Activated CD8-positive, alpha-beta T cell treated with anti-CD3 and anti-CD28 coated beads, Interleukin-2, amount 10 ng/mL, durations not matched to agents 7 days and 5 days (primary cell): ENCODE measurements around the gene MARCHF2. TPM values are rescaled to one million over a fixed set of nuclear protein-coding genes. Genes with fewer than 3 reads are reported as not detected.
A peak's percentile ranks its signal among the peaks of the same experiment; 100 is the strongest.

Experiments
- ATAC-seq: fragments of 150-1000 bp; cut with Tn5 transposase; one replicate; pipeline ENCODE4 v1.10.0; 2021; ENCODE audit warnings: moderate library complexity
- CTCF ChIA-PET: fragments of 350-600 bp; sonication (Branson Sonifier 250); formaldehyde crosslinking; loops from one replicate; lab custom pipeline; 2021; ENCODE audit warnings: antibody characterized with exemption; lab: Charles Lee
- POLR2A ChIA-PET: fragments of 350-600 bp; sonication (Branson Sonifier 250); formaldehyde crosslinking; loops from one replicate; lab custom pipeline; 2021; ENCODE audit warnings: antibody characterized with exemption; lab: Charles Lee
- DNase-seq: peaks from one replicate; pipeline ENCODE4 v3.0.0-alpha.2; 2020
- H3K27ac Mint-ChIP-seq: one replicate; pipeline ENCODE4 v1.8.0; 2021; ENCODE audit warnings: mild to moderate bottlenecking, mixed read lengths
- H3K27me3 Mint-ChIP-seq: one replicate; pipeline ENCODE4 v1.8.0; 2021; ENCODE audit warnings: low read depth, mixed read lengths
- H3K36me3 Mint-ChIP-seq: one replicate; pipeline ENCODE4 v1.8.0; 2021; ENCODE audit warnings: low read depth, mixed read lengths
- H3K4me1 Mint-ChIP-seq: one replicate; pipeline ENCODE4 v1.8.0; 2021; ENCODE audit warnings: low read depth, mixed read lengths
- H3K4me3 Mint-ChIP-seq: one replicate; pipeline ENCODE4 v1.8.0; 2021; ENCODE audit warnings: mild to moderate bottlenecking, mixed read lengths
- H3K9me3 Mint-ChIP-seq: one replicate; pipeline ENCODE4 v1.8.0; 2022; ENCODE audit warnings: mixed read lengths; ENCODE audit not compliant: insufficient read depth
- microRNA-seq: library from miRNA; unstranded; fragments of <30 nt; microRNA quantifications from one replicate; pipeline ENCODE4 v1.2.0, GENCODE V29; 2022
- total RNA-seq, 2 experiments: library from RNA; stranded (reverse); gene quantifications; one replicate each; pipeline ENCODE4 v1.2.3, GENCODE V29; 2021

Gene MARCHF2
- total RNA-seq, 2 experiments from 2014 or later, result 26.8 to 28.1 TPM

DNA sequence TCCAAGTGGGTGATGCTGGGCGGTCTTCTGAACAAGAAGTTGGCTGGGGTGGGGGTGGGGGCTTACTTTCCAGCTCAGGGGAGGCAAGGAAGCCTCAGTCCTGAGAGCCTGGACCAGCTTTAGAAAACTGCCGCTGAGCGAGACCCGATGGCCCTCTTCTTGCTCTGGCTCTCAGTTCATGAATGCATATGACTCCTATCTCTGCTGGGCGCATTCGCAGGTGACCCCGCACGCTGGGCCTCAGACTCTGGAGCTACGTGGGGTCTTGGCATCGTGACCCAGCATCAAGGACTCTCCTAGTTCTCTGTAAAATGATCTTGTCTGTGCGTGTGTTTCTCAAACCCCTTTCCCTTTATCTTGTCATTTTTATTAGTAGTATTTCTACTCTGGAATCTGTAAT is 69.6 kb downstream of the MARCHF2 start:
- H3K9me3 Mint-ChIP-seq, result no peaks in the 10 kb centered on the region
- ChIA-PET CTCF (interaction anchor here (1.1 to 6.1 kb wide), 2 partner anchors 97 to 128 kb away, joined by 3 to 41 read pairs; no protein-coding TSS in a partner anchor), POLR2A (interaction anchor here (0.7 kb wide), 1 partner anchor 147 kb away, joined by 3 read pairs; no protein-coding TSS in a partner anchor)
- no peak overlapping the region for H3K27ac Mint-ChIP-seq
- H3K4me3 Mint-ChIP-seq, result no peak overlapping the region
- H3K27me3 Mint-ChIP-seq, result no peaks in the 10 kb centered on the region
- no peak for ATAC-seq
- H3K4me1 Mint-ChIP-seq, result peaks cover 67% of the 10 kb centered on the region
- peaks cover 84% of the 10 kb centered on the region for H3K36me3 Mint-ChIP-seq
- no peak for DNase-seq

DNA sequence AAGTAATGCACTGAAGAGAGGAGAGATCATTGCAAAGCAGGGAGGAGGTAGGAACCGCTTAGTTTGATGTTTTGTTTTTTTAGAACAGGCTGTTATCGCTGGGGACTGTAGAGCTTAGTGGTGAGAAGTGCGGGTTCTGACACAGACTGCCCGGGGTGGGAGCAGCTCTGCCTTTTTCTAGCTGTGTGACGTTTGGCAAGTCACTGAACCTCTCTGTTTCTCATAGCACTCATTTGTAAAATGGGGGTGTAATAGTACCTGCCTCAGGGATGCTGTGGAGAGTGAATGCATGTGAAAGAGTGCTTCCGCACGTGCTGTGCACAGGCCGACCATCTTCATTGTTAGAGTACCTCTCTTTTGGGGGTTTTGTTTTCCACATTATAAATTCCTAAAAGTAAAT is 70.1 kb downstream of the MARCHF2 start:
- Mint-ChIP-seq H3K36me3 (peaks cover 84% of the 10 kb centered on the region), H3K27me3 (no peaks in the 10 kb centered on the region), H3K4me3 (no peak overlapping the region), H3K4me1 (peaks cover 67% of the 10 kb centered on the region), H3K9me3 (no peaks in the 10 kb centered on the region), H3K27ac (peak overlapping the region; percentile 55)
- POLR2A ChIA-PET, result no interaction called here
- ATAC-seq (no peak), DNase-seq (no peak)
- CTCF ChIA-PET, result interaction anchor here (1.1 kb wide), 1 partner anchor 129 kb away, joined by 3 read pairs; no protein-coding TSS in a partner anchor

GRCh38 chr19:8484331-8484894 is 71.3 kb downstream of the MARCHF2 start:
- Mint-ChIP-seq H3K9me3 (no peaks in the 10 kb centered on the region), H3K36me3 (peaks cover 84% of the 10 kb centered on the region), H3K27me3 (no peaks in the 10 kb centered on the region), H3K4me3 (no peak overlapping the region), H3K27ac (peak overlapping the region; percentile 15), H3K4me1 (peaks cover 66% of the 10 kb centered on the region)
- POLR2A ChIA-PET, result no interaction called here
- no peak for DNase-seq
- no peak for ATAC-seq
- CTCF ChIA-PET, result no interaction called here

DNA sequence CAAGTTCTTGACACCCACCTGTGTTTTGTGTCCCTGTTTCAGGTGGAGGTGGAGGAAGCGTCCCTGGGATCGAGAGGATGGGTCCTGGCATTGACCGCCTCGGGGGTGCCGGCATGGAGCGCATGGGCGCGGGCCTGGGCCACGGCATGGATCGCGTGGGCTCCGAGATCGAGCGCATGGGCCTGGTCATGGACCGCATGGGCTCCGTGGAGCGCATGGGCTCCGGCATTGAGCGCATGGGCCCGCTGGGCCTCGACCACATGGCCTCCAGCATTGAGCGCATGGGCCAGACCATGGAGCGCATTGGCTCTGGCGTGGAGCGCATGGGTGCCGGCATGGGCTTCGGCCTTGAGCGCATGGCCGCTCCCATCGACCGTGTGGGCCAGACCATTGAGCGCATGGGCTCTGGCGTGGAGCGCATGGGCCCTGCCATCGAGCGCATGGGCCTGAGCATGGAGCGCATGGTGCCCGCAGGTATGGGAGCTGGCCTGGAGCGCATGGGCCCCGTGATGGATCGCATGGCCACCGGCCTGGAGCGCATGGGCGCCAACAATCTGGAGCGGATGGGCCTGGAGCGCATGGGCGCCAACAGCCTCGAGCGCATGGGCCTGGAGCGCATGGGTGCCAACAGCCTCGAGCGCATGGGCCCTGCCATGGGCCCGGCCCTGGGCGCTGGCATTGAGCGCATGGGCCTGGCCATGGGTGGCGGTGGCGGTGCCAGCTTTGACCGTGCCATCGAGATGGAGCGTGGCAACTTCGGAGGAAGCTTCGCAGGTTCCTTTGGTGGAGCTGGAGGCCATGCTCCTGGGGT is 72.7 kb downstream of the MARCHF2 start:
- POLR2A ChIA-PET, result interaction anchor here (1.2 to 3.4 kb wide), 3 partner anchors 14 to 91 kb away, joined by 3 to 29 read pairs (median 3); partner anchors contain the start of genes MYO1F and ZNF414

DNA sequence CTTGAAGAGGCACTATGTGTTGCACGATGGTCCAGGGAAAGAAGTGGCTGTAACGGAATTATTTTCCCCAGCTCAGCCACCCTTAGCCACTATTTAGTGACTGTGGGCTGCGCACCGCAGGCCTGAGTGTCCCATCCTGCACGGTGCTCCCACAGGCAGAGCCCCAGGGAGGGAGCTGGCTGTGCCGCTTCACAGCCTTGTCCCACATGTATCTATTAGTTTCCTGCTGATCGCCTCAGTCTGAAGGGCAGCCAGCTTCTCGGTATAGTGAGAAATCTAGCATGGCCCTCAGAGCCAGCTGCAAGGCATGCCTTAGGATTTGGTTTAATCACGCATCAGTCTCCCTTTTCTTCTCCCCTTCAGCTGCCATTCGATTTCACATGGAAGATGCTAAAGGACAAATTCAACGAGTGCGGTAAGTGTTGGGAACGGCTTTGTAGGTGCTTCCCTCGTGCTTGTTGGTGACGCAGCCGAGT is 73.6 kb downstream of the MARCHF2 start:
- H3K4me1 Mint-ChIP-seq, result peaks cover 51% of the 10 kb centered on the region

More for the DNA sequence above, 72.7 kb downstream of the MARCHF2 start:
- DNase-seq (no peak), ATAC-seq (no peak)
- CTCF ChIA-PET, result interaction anchor here (0.5 to 3.6 kb wide), 8 partner anchors 9 to 132 kb away, joined by 3 to 82 read pairs (median 8); partner anchors contain the start of genes MYO1F and ZNF414
- H3K4me3 Mint-ChIP-seq, result no peak overlapping the region
- peaks cover 80% of the 10 kb centered on the region for H3K36me3 Mint-ChIP-seq
- H3K27ac Mint-ChIP-seq, result peak overlapping the region; percentile 90
- H3K27me3 Mint-ChIP-seq, result no peaks in the 10 kb centered on the region
- H3K4me1 Mint-ChIP-seq, result peaks cover 60% of the 10 kb centered on the region
- no peaks in the 10 kb centered on the region for H3K9me3 Mint-ChIP-seq

GRCh38 chr19:8487137-8487851 is 74.2 kb downstream of the MARCHF2 start:
- H3K4me3 Mint-ChIP-seq, result peak overlapping the region; percentile 35
- H3K27ac Mint-ChIP-seq, result peak overlapping the region; percentile 90
- peaks cover 70% of the 10 kb centered on the region for H3K36me3 Mint-ChIP-seq
- H3K9me3 Mint-ChIP-seq, result no peaks in the 10 kb centered on the region
- DNase-seq (peak; percentile 80), ATAC-seq (peak; percentile 86)
- H3K4me1 Mint-ChIP-seq, result peaks cover 48% of the 10 kb centered on the region
- no peaks in the 10 kb centered on the region for H3K27me3 Mint-ChIP-seq
- ChIA-PET POLR2A (interaction anchor here (0.5 to 3.4 kb wide), 10 partner anchors 9 to 90 kb away, joined by 3 to 29 read pairs (median 3); partner anchors contain the start of genes MYO1F and ZNF414), CTCF (interaction anchor here (0.6 to 3.6 kb wide), 24 partner anchors 8 to 134 kb away, joined by 3 to 82 read pairs (median 4); partner anchors contain the start of genes ANGPTL4, MARCHF2, MYO1F and PRAM1)

More for the DNA sequence above, 73.6 kb downstream of the MARCHF2 start:
- ATAC-seq, result no peak
- CTCF ChIA-PET, result interaction anchor here (0.5 to 3.6 kb wide), 21 partner anchors 10 to 133 kb away, joined by 3 to 82 read pairs (median 5); partner anchors contain the start of genes ANGPTL4, MARCHF2, MYO1F and ZNF414
- Mint-ChIP-seq H3K27me3 (no peaks in the 10 kb centered on the region), H3K9me3 (no peaks in the 10 kb centered on the region), H3K4me3 (peak overlapping the region; percentile 35), H3K27ac (peak overlapping the region; percentile 90), H3K36me3 (peaks cover 73% of the 10 kb centered on the region)
- POLR2A ChIA-PET, result interaction anchor here (0.8 to 3.4 kb wide), 7 partner anchors 8 to 90 kb away, joined by 3 to 29 read pairs (median 3); partner anchors contain the start of genes MYO1F and ZNF414
- no peak for DNase-seq

- POLR2A ChIA-PET, result interaction anchor here (3.4 kb wide), 1 partner anchor 25 kb away, joined by 29 read pairs; the partner anchor contains the start of gene ZNF414
- H3K36me3 Mint-ChIP-seq, result peaks cover 59% of the 10 kb centered on the region
- no peak for DNase-seq
- H3K27ac Mint-ChIP-seq, result peak overlapping the region; percentile 90
- peak overlapping the region; percentile 35 for H3K4me3 Mint-ChIP-seq
- peaks cover 42% of the 10 kb centered on the region for H3K4me1 Mint-ChIP-seq
- H3K27me3 Mint-ChIP-seq, result no peaks in the 10 kb centered on the region
- H3K9me3 Mint-ChIP-seq, result no peaks in the 10 kb centered on the region
- CTCF ChIA-PET, result interaction anchor here (1.0 to 3.6 kb wide), 5 partner anchors 15 to 90 kb away, joined by 4 to 82 read pairs (median 16); partner anchors contain the start of genes MYO1F, PRAM1 and ZNF414
- ATAC-seq, result no peak
Observed at GRCh38 chr19:8488365-8488764, 75.3 kb downstream of the MARCHF2 start.

Small RNA genes lying within 50 kb of the gene (microRNA-seq; reads per million reads assigned to microRNA genes)
- gene MIR4999, result 9.8 reads per million, percentile 24 among the genes with 10 or more reads in this experiment

Other genes with a start within 250 kb of the MARCHF2 start
- gene CERS4, start 203.9 kb upstream of the MARCHF2 start, total RNA-seq, result 10 to 100 TPM; 27.7 to 28.1 TPM
- gene CD320, start 104.9 kb upstream of the MARCHF2 start, total RNA-seq, result 10 to 100 TPM; 54.6 to 55.0 TPM
- 10 to 100 TPM; 56.0 to 63.8 TPM for gene NDUFA7, start 91.9 kb upstream of the MARCHF2 start, total RNA-seq
- 1,000 to 10,000 TPM; 1,476 to 1,561 TPM for gene RPS28, start 91.8 kb upstream of the MARCHF2 start, total RNA-seq
- 1 to 10 TPM; 3.4 to 3.5 TPM for gene KANK3, start 70.0 kb upstream of the MARCHF2 start, total RNA-seq
- gene ANGPTL4, start 49.1 kb upstream of the MARCHF2 start, total RNA-seq, result not detected
- 10 to 100 TPM; 92.4 to 92.7 TPM for gene RAB11B, start 22.9 kb upstream of the MARCHF2 start, total RNA-seq
- gene HNRNPM, start 31.7 kb downstream of the MARCHF2 start, total RNA-seq, result 100 to 1,000 TPM; 283 to 291 TPM
- gene PRAM1, start 89.3 kb downstream of the MARCHF2 start, total RNA-seq, result 1 to 10 TPM; 2.3 to 2.7 TPM
- gene ZNF414, start 100.9 kb downstream of the MARCHF2 start, total RNA-seq, result 10 to 100 TPM; 28.7 to 36.2 TPM
- 100 to 1,000 TPM; 254 to 266 TPM for gene MYO1F, start 164.1 kb downstream of the MARCHF2 start, total RNA-seq
- gene ADAMTS10, start 197.4 kb downstream of the MARCHF2 start, total RNA-seq, result 1 to 10 TPM; 3.6 to 4.9 TPM
- gene NFILZ, start 217.3 kb downstream of the MARCHF2 start, total RNA-seq, result not detected